ENCODE measurements around the gene FAN1. TPM values are rescaled to one million over a fixed set of nuclear protein-coding genes. Genes with fewer than 3 reads are reported as not detected.

The FAN1 gene
- total RNA-seq, 2 donors from 2014 or later, result 23.8 to 26.1 TPM

GRCh38 chr15:30924353-30924752 lies 20.6 kb downstream of the FAN1 start:
- ATAC-seq (replicated peaks in 1 of 2) (no peak), DNase-seq (no peak)
- Mint-ChIP-seq H3K27me3 (ENCODE audit: low read depth) (no peaks in the 10 kb centered on the region), H3K9me3 (no peaks in the 10 kb centered on the region), H3K4me3 (no peak overlapping the region), H3K36me3 (ENCODE audit: insufficient read depth in 2 of 2) (peaks cover 3 to 19% of the 10 kb centered on the region in 2 donors), H3K27ac (no peak overlapping the region), H3K4me1 (ENCODE audit: low read depth) (no peaks in the 10 kb centered on the region)

DNA sequence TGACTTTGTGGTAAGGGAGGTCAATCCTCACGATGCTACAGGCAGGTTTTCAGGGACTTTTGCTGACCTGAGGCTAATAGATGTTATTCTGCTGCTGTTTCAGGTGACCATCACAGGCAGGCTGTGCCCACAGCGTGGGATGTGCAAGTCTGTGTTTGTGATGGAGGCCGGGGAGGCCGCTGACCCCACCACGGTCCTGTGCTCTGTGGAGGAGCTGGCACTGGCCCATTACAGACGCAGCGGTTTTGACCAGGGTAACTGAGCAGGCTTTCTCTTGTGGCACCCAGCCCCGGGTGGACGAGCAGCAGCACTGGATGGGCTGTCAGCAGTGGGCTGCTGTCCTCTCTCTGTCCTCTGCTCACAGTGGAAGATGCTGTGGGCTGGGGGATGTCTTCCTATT lies 22.0 kb downstream of the FAN1 start:
- Mint-ChIP-seq H3K9me3 (no peaks in the 10 kb centered on the region), H3K36me3 (ENCODE audit: insufficient read depth in 2 of 2) (peaks cover 3 to 20% of the 10 kb centered on the region in 2 donors), H3K4me3 (no peak overlapping the region), H3K27me3 (ENCODE audit: low read depth) (no peaks in the 10 kb centered on the region), H3K27ac (no peak overlapping the region), H3K4me1 (ENCODE audit: low read depth) (no peaks in the 10 kb centered on the region)
- no peak for ATAC-seq (replicated peaks in 1 of 2)
- DNase-seq, result no peak

DNA sequence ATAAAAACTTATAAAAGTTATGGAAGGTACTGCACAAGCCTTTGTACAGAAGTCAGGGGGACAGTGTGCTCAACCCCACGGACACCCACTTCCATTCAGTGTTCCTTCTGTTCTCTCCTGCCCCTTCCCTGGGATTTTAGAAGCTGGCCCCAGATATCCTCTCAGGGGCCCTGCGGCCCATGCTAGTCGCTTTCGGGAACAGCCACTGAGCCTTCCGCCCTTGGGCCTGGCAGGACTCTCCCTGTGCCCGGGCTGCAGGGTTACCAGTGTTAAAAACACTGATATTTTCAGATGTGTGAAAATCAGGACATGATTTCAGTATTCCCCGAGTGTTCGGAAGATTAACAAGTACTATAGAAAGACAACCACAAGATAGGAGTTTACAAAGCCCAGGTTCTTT lies 22.4 kb downstream of the FAN1 start:
- ATAC-seq (replicated peaks in 1 of 2) (no peak), DNase-seq (no peak)
- H3K4me1 Mint-ChIP-seq (ENCODE audit: low read depth), result no peaks in the 10 kb centered on the region
- H3K9me3 Mint-ChIP-seq, result no peaks in the 10 kb centered on the region
- no peaks in the 10 kb centered on the region for H3K27me3 Mint-ChIP-seq (ENCODE audit: low read depth)
- no peak overlapping the region for H3K4me3 Mint-ChIP-seq
- peaks cover 3 to 18% of the 10 kb centered on the region in 2 donors for H3K36me3 Mint-ChIP-seq (ENCODE audit: insufficient read depth in 2 of 2)
- peak overlapping the region; percentile 22 for H3K27ac Mint-ChIP-seq

- no peak overlapping the region for H3K27ac Mint-ChIP-seq
- H3K27me3 Mint-ChIP-seq (ENCODE audit: low read depth), result no peaks in the 10 kb centered on the region
- H3K9me3 Mint-ChIP-seq, result no peaks in the 10 kb centered on the region
- H3K36me3 Mint-ChIP-seq (ENCODE audit: insufficient read depth in 2 of 2), result peaks cover 3 to 20% of the 10 kb centered on the region in 2 donors
- no peak overlapping the region for H3K4me3 Mint-ChIP-seq
- H3K4me1 Mint-ChIP-seq (ENCODE audit: low read depth), result no peaks in the 10 kb centered on the region
- ATAC-seq (replicated peaks in 1 of 2) (no peak), DNase-seq (no peak)
Measured at GRCh38 chr15:30927148-30927761, 23.5 kb downstream of the FAN1 start.

GRCh38 chr15:30928076-30928475 lies 24.4 kb downstream of the FAN1 start:
- Mint-ChIP-seq H3K9me3 (no peaks in the 10 kb centered on the region), H3K36me3 (ENCODE audit: insufficient read depth in 2 of 2) (peaks cover 3 to 23% of the 10 kb centered on the region in 2 donors)

DNA sequence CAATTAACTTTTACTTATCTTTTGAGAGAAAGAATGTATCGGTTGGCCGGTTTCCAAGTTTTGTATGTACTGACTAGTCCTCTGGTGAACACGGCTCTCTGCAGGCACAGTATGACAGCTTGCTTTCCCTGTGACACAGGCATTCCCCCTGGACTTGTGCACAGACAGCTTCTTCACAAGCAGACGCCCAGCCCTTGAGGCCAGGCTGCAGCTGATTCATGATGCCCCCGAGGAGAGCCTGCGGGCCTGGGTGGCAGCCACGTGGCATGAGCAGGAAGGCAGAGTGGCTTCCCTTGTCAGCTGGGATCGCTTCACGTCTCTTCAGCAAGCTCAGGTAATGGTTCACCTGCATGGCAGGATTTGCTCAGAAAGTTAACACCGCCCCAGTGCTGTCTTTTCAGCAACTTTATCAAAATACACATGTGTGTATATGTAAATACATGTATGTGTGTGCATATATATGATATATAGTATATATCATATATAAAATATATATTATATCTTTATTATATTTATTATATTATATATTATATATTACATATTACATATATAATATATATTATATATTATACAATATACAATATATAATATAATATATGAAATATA lies 25.5 kb downstream of the FAN1 start:
- Mint-ChIP-seq H3K9me3 (no peaks in the 10 kb centered on the region), H3K36me3 (ENCODE audit: insufficient read depth in 2 of 2) (peaks cover 3 to 25% of the 10 kb centered on the region in 2 donors), H3K4me1 (ENCODE audit: low read depth) (peaks cover 12% of the 10 kb centered on the region), H3K4me3 (no peak overlapping the region), H3K27me3 (ENCODE audit: low read depth) (no peaks in the 10 kb centered on the region), H3K27ac (no peak overlapping the region)
- DNase-seq (no peak), ATAC-seq (replicated peaks in 1 of 2) (peak in 1 of 2 donors; percentile 28)

More at GRCh38 chr15:30928076-30928475, 24.4 kb downstream of the FAN1 start:
- DNase-seq, result no peak
- no peak for ATAC-seq (replicated peaks in 1 of 2)
- H3K4me1 Mint-ChIP-seq (ENCODE audit: low read depth), result peaks cover 4% of the 10 kb centered on the region
- H3K27me3 Mint-ChIP-seq (ENCODE audit: low read depth), result no peaks in the 10 kb centered on the region
- no peak overlapping the region for H3K4me3 Mint-ChIP-seq
- no peak overlapping the region for H3K27ac Mint-ChIP-seq

DNA sequence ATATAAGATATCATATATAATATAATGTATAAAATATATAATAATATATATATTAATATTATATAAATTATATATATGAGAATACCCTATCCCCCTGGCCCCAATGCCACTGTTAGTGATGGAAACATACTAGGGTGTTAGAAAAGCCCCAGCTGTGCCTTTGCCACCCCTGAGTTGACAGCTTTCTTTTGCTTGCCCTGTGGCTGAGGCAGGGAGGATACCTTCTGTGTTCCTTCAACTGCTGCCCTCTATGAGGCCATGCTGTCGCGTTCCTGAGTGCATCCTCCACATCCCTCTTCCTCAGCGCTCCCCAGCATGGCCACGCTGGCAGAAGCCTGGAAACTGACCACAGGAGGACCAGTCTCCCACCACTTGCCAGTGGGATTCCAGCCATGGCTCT lies 26.3 kb downstream of the FAN1 start:
- Mint-ChIP-seq H3K9me3 (no peaks in the 10 kb centered on the region), H3K4me1 (ENCODE audit: low read depth) (peaks cover 14% of the 10 kb centered on the region), H3K27me3 (ENCODE audit: low read depth) (no peaks in the 10 kb centered on the region), H3K36me3 (ENCODE audit: insufficient read depth in 2 of 2) (peaks cover 3 to 28% of the 10 kb centered on the region in 2 donors), H3K4me3 (no peak overlapping the region), H3K27ac (no peak overlapping the region)
- DNase-seq, result no peak
- ATAC-seq (replicated peaks in 1 of 2), result peak; percentile 40 to 51

DNA sequence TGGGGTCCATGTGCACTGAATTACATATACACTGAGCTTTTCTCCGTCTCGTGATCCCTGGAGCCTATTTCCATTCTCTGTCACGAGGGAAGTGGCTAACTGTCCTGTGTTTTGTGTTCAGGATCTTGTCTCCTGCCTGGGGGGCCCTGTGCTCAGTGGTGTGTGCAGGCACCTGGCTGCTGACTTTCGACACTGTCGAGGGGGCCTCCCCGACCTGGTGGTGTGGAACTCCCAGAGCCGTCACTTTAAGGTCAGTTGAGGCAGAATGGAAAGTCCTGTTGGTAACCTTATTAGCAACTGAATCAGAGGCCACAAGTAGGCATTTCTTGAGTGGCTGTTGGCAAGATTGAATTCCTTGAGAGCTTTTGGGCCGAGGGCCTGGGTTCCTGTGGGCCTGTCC lies 26.7 kb downstream of the FAN1 start:
- H3K36me3 Mint-ChIP-seq (ENCODE audit: insufficient read depth in 2 of 2), result peaks cover 3 to 31% of the 10 kb centered on the region in 2 donors
- ATAC-seq (replicated peaks in 1 of 2) (peak in 1 of 2 donors; percentile 29), DNase-seq (no peak)
- no peaks in the 10 kb centered on the region for H3K9me3 Mint-ChIP-seq
- peaks cover 14% of the 10 kb centered on the region for H3K4me1 Mint-ChIP-seq (ENCODE audit: low read depth)
- no peak overlapping the region for H3K27ac Mint-ChIP-seq
- no peaks in the 10 kb centered on the region for H3K27me3 Mint-ChIP-seq (ENCODE audit: low read depth)
- H3K4me3 Mint-ChIP-seq, result no peak overlapping the region

DNA sequence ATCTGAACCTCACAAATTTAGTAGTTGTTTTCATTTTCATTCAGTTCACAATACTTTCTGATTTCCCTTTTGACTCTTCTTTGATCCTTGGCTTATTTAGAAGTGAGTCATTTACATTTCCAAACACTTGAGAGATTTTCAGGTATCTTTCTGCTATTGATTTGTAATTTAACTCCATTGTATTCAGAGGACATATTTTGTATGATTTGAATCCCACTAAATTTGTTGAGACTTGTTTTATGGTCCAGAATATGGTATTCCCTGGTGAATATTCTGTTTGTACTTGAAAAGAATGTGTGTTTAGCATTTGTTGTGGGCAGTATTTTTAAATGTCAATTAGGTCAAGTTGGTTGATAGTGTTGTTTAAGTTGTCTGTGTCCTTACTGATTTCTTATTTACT lies 29.6 kb downstream of the FAN1 start:
- ATAC-seq (replicated peaks in 1 of 2) (peak in 1 of 2 donors; percentile 17), DNase-seq (no peak)
- Mint-ChIP-seq H3K36me3 (ENCODE audit: insufficient read depth in 2 of 2) (peaks cover 3 to 24% of the 10 kb centered on the region in 2 donors), H3K4me3 (no peak overlapping the region), H3K27me3 (ENCODE audit: low read depth) (no peaks in the 10 kb centered on the region), H3K27ac (peak overlapping the region; percentile 92), H3K4me1 (ENCODE audit: low read depth) (peaks cover 14% of the 10 kb centered on the region), H3K9me3 (no peaks in the 10 kb centered on the region)

DNA sequence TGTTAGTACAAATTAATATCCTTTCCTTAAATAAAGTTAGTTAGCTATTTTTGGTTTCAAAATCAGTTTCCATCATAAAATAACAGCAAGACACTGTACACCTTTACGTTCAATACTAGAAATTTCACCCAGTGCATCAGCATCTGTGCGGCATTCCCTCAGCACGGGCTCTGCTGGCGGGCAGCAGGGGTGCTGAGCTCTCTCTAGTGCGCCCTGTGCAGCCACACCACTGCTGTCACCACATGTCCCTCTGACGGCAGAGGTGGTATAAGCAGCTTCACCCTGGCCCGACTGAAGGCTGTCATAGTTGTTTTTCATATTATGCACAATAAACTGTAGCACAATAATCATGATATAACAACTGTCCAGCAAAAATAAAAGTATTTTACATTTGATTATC lies 35.4 kb downstream of the FAN1 start:
- Mint-ChIP-seq H3K36me3 (ENCODE audit: insufficient read depth in 2 of 2) (peaks cover 2 to 14% of the 10 kb centered on the region in 2 donors), H3K4me3 (no peak overlapping the region), H3K27ac (no peak overlapping the region), H3K4me1 (ENCODE audit: low read depth) (peaks cover 2% of the 10 kb centered on the region), H3K27me3 (ENCODE audit: low read depth) (no peaks in the 10 kb centered on the region), H3K9me3 (no peaks in the 10 kb centered on the region)
- ATAC-seq (replicated peaks in 1 of 2) (no peak), DNase-seq (no peak)

DNA sequence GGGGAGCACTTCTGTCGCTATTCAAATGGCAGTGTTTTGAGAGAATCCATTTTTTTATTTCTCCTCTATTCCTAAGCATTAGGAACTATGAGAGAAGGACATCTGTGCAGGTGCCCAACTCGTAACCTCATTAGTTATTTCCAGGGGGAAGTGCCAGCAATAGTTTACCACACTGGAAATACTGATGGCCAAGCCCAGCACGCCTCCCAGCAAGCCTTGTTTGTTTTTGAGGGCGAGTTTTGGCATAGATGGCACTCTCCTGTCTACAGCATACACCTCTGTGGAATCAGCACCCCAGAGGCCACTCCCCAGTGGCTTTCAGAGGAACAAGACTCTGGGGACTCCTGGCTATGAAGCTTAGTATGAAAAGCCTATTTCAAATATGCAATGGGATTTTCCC lies 36.6 kb downstream of the FAN1 start:
- Mint-ChIP-seq H3K36me3 (ENCODE audit: insufficient read depth in 2 of 2) (peaks cover 6 to 8% of the 10 kb centered on the region in 2 donors), H3K27ac (no peak overlapping the region)
- no peak for ATAC-seq (replicated peaks in 1 of 2)

DNA sequence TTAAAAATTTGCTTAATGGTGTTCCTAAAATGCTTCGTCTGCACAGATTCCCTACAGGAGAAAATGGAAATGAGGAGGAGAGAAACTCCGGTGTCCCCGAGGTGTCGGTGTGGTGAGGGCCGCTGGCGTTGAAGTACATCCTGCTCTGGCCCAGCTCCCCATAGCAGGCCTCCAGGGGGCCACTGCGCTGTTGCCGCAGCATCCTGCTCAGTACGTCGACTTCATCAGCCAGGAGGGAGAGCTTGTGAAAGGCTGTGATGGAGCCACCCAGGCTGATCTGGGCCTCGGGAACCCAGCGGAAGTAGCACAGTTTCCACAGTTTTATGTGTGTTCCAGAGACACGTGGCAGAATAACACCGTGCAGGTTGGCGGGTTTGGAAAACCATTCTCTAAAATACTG lies 37.8 kb downstream of the FAN1 start:
- no peak overlapping the region for H3K27ac Mint-ChIP-seq
- H3K4me3 Mint-ChIP-seq, result no peak overlapping the region
- H3K27me3 Mint-ChIP-seq (ENCODE audit: low read depth), result no peaks in the 10 kb centered on the region
- H3K9me3 Mint-ChIP-seq, result no peaks in the 10 kb centered on the region
- DNase-seq, result no peak
- no peak for ATAC-seq (replicated peaks in 1 of 2)
- no peaks in the 10 kb centered on the region for H3K4me1 Mint-ChIP-seq (ENCODE audit: low read depth)
- peaks cover 8 to 11% of the 10 kb centered on the region in 2 donors for H3K36me3 Mint-ChIP-seq (ENCODE audit: insufficient read depth in 2 of 2)

More for the DNA sequence above, 36.6 kb downstream of the FAN1 start:
- no peak for DNase-seq
- Mint-ChIP-seq H3K4me3 (no peak overlapping the region), H3K4me1 (ENCODE audit: low read depth) (no peaks in the 10 kb centered on the region), H3K27me3 (ENCODE audit: low read depth) (no peaks in the 10 kb centered on the region), H3K9me3 (no peaks in the 10 kb centered on the region)

DNA sequence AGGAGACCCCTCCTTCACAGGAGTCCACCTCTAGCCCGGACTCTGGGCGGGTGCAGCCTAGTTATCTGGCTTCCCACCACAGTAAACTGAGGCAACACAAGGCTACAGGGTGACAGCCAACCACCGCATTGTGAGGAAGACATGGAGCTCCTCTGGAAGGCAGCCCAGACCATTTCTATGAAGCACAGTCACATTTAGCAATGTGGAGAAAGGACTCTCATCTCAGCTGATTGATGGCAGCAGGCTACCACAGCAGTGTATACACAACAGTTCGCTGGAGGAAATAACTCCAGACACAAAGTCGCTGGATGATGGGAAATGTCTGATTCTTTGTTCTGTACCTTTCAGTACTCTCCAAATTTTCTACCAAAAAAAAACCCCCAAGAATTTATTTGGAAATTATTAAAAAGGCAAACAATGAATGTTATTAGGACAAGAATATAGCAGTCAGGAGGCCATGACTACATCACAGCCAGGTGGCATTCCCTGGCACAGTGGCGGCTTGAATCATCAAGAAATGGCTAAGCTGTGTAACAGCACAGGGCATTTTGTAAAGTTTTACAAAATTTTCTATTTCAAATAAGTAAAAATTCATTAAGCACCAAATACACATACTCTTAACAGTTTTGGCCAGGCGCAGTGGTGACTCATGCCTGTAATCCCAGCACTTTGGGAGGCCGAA lies 40.1 kb downstream of the FAN1 start:
- ATAC-seq (replicated peaks in 1 of 2), result no peak
- Mint-ChIP-seq H3K27ac (no peak overlapping the region), H3K36me3 (ENCODE audit: insufficient read depth in 2 of 2) (peaks cover 8 to 12% of the 10 kb centered on the region in 2 donors), H3K27me3 (ENCODE audit: low read depth) (no peaks in the 10 kb centered on the region), H3K9me3 (no peaks in the 10 kb centered on the region), H3K4me3 (no peak overlapping the region), H3K4me1 (ENCODE audit: low read depth) (no peaks in the 10 kb centered on the region)
- no peak for DNase-seq
